ENCODE data around the gene RPL29. TPM values are rescaled to one million over a fixed set of nuclear protein-coding genes. Genes with fewer than 3 reads are reported as not detected.
A peak's percentile ranks its signal among the peaks of the same experiment; 100 is the strongest.

RPL29 gene
- total RNA-seq, 1 donor from 2014 or later = 765 TPM

DNA sequence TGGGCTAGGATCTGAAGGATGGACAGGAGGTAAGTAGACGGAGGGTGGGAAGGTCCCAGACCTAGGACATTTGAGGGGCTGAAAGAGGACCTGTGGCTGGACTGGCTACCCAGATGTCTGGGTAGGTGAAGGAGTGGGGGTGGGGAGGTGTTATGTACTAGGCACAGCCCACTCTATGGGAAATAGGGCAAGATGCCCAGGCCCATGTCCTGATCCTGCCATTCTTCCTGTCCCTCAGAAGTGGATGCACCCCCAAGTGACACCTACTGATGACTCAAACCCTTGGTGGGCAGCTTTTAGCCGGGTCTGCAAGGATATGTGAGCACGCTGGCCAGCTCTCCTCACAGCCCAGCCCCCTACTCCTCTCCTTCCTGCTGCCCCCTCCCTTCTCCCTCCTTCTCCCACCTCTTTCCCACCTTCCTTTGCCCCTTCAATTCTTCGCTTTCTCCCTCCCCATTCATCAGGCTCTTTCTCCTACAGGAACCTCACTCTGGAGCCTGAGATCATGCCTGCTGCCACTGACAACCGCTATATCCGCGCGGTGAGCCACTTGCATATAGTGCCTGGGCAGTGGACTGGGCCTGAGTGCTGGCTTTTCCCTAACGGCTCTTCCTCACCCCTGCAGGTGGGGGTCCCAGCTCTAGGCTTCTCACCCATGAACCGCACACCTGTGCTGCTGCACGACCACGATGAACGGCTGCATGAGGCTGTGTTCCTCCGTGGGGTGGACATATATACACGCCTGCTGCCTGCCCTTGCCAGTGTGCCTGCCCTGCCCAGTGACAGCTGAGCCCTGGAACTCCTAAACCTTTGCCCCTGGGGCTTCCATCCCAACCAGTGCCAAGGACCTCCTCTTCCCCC is 7.2 kb downstream of the RPL29 start:
- H3K27ac ChIP-seq = no peak overlapping the region
- TF ChIP-seq, protein P1, sequence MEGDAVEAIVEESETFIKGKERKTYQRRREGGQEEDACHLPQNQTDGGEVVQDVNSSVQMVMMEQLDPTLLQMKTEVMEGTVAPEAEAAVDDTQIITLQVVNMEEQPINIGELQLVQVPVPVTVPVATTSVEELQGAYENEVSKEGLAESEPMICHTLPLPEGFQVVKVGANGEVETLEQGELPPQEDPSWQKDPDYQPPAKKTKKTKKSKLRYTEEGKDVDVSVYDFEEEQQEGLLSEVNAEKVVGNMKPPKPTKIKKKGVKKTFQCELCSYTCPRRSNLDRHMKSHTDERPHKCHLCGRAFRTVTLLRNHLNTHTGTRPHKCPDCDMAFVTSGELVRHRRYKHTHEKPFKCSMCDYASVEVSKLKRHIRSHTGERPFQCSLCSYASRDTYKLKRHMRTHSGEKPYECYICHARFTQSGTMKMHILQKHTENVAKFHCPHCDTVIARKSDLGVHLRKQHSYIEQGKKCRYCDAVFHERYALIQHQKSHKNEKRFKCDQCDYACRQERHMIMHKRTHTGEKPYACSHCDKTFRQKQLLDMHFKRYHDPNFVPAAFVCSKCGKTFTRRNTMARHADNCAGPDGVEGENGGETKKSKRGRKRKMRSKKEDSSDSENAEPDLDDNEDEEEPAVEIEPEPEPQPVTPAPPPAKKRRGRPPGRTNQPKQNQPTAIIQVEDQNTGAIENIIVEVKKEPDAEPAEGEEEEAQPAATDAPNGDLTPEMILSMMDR (IDR thresholded peaks at IDR 0.05) = no peak
- no peaks in the 10 kb centered on the region for H3K9me3 ChIP-seq
- peaks cover 11% of the 10 kb centered on the region for H3K4me1 ChIP-seq
- peaks cover 23% of the 10 kb centered on the region for H3K36me3 ChIP-seq
- H3K27me3 ChIP-seq (ENCODE audit: low read depth) = no peaks in the 10 kb centered on the region
- no peak overlapping the region for H3K4me3 ChIP-seq
- ATAC-seq = no peak
- no peak for DNase-seq
- intact Hi-C loops (cut with DNase I) = no loop called here

DNA sequence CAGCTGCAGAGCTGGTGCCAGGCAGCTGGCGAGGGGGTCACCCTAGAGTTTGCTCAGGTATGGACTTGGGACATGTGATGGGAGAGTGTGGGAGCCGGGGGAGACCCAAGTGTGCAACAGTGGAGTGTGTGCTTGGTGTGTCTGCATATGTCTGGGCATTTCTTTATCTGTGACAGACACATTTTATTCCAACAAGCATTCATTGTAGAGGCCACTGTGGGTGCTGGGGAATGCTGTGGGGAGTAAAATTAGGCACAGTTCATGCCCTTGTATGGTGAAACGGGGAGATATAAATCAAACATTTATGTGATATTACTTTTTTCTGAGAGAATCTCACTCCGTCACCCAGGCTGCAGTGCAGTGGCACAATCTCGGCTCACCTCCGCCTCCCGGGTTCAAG is 8.1 kb downstream of the RPL29 start:
- ATAC-seq (no peak), DNase-seq (no peak)
- H3K27ac ChIP-seq = no peak overlapping the region
- peaks cover 14% of the 10 kb centered on the region for H3K36me3 ChIP-seq
- H3K4me1 ChIP-seq = peaks cover 15% of the 10 kb centered on the region
- H3K4me3 ChIP-seq = no peak overlapping the region
- TF ChIP-seq, protein P1 (IDR thresholded peaks at IDR 0.05) = no peak
- intact Hi-C loops (cut with DNase I) = no loop called here
- H3K9me3 ChIP-seq = no peaks in the 10 kb centered on the region
- no peaks in the 10 kb centered on the region for H3K27me3 ChIP-seq (ENCODE audit: low read depth)

DNA sequence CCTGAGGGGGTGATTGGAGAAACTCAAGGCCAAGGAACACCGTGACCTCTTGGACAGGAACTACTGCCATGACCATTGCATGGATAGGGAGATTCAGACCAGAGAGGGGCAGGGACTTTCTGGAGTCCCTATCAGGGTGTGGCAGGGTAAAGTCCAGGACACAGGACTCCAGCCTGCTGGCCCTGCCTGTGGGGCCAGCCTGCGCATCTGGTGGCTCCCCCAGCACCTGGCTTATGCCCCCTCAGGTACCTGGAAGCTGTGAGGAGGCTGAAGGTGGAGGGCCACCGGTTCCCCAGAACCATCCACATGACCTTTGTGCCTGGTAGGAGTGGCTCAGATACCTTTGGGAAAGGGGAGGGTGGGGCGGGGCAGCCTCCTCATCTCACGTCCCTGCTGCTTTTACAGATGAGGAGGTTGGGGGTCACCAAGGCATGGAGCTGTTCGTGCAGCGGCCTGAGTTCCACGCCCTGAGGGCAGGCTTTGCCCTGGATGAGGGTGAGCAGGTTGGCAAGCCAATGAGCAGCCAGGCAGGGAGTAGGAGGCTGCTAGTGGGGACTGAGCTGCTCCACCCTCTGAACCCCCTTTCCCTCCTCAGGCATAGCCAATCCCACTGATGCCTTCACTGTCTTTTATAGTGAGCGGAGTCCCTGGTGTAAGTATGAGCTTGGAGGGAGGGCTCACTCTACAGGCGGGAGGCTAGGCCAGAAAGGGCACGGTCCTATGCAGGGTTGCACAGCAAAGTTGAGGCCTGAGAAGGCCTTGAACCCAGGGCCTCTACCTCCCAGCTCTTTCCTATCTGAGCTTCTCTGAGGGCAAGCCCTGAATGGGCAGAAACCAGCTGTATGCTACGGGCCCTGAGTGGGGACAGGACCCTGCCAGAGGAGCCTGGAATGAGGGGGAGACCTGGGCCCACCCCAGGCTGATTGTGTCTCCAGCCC is 9.4 kb downstream of the RPL29 start:
- H3K36me3 ChIP-seq = peaks cover under 1% of the 10 kb centered on the region
- no peaks in the 10 kb centered on the region for H3K9me3 ChIP-seq
- H3K27ac ChIP-seq = no peak overlapping the region
- no peak overlapping the region for H3K4me3 ChIP-seq
- DNase-seq (no peak), ATAC-seq (no peak)
- no peaks in the 10 kb centered on the region for H3K27me3 ChIP-seq (ENCODE audit: low read depth)
- intact Hi-C loops (cut with DNase I) = no loop called here
- peaks cover 25% of the 10 kb centered on the region for H3K4me1 ChIP-seq
- TF ChIP-seq, protein P1 (IDR thresholded peaks at IDR 0.05) = no peak

DNA sequence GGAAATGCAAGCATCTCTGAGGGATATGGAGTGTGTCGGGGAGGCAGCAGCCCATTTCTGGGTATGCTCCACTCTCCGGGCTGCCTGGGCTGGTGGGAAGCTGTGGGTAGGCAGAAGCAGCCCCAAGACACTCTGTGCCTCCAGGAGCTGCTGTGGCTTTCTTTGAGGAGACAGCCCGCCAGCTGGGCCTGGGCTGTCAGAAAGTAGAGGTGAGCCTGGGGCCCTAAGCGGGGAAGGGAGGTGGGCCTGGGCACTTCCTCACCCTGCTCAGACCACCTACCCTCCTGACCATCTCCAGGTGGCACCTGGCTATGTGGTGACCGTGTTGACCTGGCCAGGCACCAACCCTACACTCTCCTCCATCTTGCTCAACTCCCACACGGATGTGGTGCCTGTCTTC is 10.6 kb downstream of the RPL29 start:
- intact Hi-C loops (cut with DNase I) = no loop called here
- no peaks in the 10 kb centered on the region for H3K27me3 ChIP-seq (ENCODE audit: low read depth)
- H3K27ac ChIP-seq = no peak overlapping the region
- H3K4me3 ChIP-seq = no peak overlapping the region
- TF ChIP-seq, protein P1 (IDR thresholded peaks at IDR 0.05) = no peak
- H3K9me3 ChIP-seq = no peaks in the 10 kb centered on the region
- peaks cover 25% of the 10 kb centered on the region for H3K4me1 ChIP-seq
- H3K36me3 ChIP-seq = no peaks in the 10 kb centered on the region
- ATAC-seq (no peak), DNase-seq (no peak)

DNA sequence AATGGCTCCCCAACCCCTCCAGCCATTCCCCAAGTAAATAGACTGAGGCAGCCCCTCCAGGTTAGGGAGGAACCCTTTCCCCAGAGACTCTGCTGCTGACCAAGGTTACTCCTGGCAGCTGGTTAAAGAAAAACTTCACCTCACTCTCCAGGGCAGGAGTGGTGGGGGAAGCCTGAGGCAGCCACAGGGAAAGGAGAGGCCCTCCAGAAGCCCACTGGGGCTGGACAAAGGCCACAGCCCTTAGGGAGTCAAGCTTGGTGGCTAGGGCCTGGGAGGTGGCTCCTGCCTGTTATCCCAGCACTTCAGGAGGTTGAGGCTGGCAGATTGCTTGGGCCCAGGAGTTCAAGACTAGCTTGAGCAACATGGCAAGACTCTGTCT is 11.4 kb downstream of the RPL29 start:
- H3K4me1 ChIP-seq = peaks cover 25% of the 10 kb centered on the region
- H3K27me3 ChIP-seq (ENCODE audit: low read depth) = no peaks in the 10 kb centered on the region
- no peaks in the 10 kb centered on the region for H3K9me3 ChIP-seq
- TF ChIP-seq, protein P1 (IDR thresholded peaks at IDR 0.05) = no peak
- H3K4me3 ChIP-seq = no peak overlapping the region
- DNase-seq (no peak), ATAC-seq (no peak)
- peak overlapping the region; percentile 95 for H3K27ac ChIP-seq
- intact Hi-C loops (cut with DNase I) = no loop called here
- H3K36me3 ChIP-seq = no peaks in the 10 kb centered on the region

All from lower lobe of right lung (tissue), 2 donors.